ENCODE data around the gene SYNE1.
"Not testable (repeated sequence)": the region's sequence is repeated elsewhere in the genome, so short reads cannot be mapped to it uniquely, and the experiment has no call there.

Gene SYNE1

DNA sequence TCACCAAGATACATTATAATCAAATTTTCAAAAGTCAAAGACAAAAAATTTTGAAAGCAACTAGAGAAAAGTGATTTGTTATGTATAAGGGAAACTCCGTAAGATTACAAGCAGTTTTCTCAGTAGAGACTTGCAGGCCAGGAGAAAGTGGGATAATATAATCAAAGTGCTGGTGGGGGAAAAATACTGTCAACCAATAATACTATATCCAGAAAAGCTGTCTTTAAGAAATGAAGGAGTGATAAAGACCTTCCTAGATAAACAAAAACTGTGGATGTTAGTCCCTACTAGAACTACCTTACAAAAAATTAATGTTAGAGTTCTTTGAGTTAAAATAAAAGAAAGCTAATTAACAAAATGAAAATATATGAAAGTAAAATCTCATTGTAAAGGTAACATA, 79.7 kb downstream of the SYNE1 start:
- no peak for DNase-seq

DNA sequence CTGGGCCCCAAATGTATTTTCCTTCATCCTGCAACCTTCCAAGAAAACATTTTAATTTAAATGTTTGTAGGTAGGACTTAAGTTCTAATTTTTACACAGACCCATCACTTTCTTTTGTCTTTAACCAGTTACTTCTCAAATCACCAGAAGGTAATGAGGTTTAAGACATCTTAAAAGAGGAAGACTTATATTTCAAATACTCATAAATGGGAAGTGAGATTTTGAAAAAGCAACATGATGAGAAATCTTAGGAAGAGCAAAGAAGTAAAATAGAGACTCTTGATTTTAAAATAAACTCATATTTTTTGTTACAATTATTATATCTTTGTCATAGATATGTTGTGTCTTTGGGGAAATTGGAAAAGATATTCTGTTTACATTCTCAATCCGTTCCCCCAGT, 82.3 kb downstream of the SYNE1 start:
- no peak for DNase-seq

DNA sequence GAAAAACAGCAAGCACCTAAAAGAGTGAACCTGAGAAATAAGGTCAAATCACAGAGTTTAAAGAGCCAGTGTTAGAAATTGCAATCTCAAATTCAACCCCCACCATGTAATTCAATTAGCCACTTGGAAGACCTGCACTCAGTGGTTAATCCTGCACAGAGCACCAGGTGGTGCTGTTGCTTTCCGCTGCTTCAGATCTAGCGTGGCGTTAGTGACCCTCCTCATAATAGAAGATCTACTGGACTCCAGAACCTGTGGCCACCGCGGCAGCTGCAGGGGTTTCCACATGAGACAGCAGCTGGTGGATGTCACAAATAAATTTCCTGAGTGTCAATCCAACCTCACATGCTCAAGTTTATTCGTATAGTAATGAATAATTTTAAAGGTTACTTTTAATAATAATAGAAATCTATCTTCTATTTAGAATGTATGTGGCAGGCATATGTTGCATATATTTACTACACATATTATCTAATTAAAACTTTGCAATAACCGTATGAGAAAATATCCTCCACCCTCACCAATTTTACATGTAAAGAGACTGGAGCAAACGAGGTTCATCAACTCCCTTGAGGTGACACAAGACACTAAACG, 84.4 kb downstream of the SYNE1 start:
- DNase-seq, result peak; percentile 57

DNA sequence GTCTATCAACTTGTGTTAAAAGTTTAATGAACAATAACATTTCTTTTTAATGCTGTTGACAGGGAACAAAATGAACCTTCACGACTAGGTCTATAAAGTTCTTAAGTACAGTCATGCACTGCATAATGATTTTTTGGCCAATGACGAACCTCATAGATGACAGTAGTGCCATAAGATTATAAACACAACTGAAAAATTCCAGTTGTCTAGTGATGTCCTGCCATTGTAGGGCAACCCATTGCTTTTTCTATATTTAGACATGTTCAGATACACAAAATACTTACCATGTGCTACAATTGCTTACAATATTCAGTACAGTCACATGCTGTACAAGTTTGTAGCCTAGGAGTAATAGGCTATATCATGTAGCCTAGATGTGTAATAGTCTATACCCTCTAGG, 93.6 kb downstream of the SYNE1 start:
- DNase-seq, result no peak

DNA sequence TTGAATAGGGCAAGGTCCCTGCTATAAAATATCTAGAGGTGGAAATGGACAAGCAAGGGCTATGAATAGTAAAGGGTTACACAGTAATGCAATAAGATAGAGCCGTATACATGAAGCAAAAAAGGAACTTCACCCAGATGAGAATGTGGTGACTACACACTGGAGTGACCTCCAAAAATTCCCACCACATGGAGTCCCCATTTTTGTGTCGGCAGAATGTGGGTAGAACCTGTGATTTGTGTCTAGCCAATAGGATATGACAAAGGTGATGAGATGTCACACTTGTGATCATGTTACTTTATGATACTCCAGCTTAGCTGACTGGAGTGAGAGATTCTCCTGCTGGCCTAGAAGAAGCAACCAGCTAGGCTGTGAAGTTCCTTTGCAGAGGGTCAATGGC, 96.8 kb downstream of the SYNE1 start:
- no peak for DNase-seq

DNA sequence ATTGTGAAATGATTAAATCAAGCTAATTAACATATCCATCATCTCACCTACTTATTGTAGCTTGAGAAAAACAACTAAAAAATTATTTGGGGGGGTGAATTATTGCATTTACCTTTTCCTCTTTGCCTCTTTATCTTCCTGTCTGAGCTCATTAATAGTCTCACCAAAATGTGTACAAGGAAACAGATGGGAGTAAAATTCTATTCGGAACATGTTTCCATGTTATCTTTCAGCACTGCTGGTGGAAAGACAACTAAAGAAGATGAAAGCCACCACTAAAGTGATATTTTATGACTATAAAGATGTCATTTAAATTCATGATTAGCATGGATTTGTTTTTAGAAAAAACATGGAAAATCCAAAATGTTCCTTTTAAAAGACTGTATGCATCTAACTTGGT, 102.6 kb downstream of the SYNE1 start:
- no peak for DNase-seq

DNA sequence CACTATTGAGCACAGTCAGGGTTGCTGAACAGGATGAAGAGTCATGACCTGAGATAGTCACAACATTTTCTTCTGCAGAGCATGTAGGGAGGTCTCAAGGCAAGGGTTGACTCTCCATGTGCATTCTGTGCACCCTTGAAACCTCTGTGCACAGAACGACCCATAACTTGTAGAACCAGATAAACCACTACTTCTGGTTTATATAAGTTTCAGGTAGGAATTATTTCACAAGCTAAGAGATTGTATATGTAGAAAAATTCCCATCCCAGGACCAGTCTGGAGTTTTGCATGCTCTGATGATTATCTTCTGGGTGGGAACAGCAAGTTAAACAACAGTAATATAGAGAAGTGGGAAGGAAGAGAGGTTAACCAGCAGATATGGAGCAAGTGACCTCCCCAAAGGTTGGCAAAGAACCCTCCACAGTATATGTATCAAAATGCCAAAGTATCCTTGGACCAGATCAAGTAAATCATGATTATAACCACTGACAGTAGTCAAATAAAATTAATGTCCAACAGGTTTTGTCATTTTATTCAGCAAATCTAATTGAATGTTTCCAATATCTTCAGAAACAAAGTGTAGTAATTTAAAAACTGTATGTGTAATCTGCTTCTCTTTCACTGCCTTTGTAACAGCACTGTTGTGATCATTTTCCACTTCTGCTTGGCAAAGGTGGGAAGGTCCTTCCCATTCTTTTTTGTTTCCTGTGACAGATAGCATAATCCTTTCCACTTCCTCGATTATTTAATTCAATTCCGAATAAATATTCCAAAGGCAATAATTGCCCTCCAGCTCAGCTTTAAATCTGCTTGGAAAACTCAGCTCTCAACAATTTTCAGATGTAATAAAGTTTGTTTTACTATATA, 104.4 kb downstream of the SYNE1 start:
- DNase-seq, result no peak

DNA sequence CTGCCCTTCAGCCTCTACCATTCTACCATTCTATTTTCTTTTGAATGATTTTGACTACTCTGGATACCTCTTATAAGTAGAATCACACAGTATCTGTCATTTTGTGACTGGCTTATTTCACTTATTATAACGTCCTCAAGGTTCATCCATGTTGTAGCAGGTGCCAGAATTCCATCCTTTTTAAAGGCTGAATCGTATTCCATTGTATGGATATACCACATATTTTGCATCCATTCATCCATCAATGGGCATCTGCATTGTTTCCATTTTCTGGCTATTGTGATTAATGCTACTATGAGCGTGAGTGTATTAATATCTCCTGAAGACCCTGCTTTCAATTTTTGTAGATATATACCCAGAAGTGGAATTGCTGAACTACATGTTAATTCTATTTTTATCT, 105.5 kb downstream of the SYNE1 start:
- DNase-seq, result no peak

DNA sequence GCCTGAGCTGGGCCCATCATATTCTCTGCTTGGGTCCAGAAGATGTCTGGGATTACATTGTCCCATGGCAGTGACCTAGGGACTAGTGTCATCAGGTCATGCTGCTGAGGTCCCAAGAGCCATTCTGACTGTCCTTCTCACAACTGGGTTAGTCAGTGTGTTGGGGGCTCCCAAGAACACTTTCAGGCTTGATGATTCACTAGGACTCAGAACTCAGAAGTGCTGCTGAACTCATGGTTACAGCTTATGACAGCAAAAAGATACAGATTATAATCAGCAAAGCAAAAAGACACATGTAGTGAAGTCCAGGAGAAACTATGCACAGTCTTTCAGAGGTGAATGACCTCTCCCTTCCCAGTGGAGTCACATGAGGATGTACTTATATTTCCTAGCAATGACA, 107.8 kb downstream of the SYNE1 start:
- no peak for DNase-seq

DNA sequence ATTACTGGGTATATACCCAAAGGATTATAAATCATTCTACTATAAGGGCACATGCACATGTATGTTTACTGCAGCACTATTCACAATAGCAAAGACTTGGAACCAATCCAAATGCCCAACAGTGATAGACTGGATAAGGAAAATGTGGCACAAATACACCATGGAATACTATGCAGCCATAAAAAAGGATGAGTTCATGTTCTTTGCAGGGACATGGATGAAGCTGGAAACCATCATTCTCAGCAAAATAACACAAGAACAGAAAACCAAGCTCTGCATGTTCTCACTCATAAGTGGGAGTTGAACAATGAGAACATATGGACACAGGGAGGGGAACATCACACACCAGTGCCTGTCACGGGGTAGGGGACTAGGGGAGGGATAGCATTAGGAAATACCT, 123.0 kb downstream of the SYNE1 start:
- DNase-seq, result not testable (repeated sequence)

DNA sequence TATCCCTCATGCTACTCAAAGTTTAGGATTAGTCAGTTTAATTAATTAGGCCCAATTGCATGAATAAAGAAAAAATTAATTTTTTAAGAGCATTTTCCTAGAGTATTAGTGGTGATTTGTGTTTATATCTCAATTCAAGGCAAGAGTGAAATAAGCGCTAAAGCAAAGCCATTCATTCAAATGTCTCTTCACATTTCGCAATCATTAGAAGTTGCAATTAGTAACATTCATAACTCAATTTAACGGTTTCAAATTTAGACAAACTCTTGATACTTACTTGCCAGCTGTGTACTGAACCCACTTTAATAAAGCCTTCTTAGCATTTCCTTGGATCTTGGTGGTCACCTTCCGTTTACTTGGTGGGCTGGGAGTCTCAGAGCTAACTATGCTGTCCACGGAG, 127.2 kb downstream of the SYNE1 start:
- DNase-seq, result no peak

DNA sequence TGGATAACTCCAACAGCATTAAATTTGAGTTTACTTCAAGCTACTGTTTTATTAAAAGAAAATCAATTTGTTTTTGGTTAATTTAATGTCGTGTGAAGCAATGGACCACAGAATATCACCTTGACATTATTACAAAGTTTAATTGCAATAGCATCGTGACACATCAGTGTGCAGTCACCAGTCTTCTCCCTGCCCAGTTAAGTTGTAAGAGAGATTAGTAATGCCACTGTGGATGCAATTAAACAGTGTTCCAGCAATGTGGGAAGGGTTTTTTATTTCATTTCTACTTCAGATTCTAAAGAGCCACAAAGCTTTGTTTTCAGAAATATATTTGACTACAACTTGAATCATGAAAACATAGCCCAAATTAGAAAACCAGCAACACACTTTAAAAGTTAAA, 128.7 kb downstream of the SYNE1 start:
- no peak for DNase-seq

DNA sequence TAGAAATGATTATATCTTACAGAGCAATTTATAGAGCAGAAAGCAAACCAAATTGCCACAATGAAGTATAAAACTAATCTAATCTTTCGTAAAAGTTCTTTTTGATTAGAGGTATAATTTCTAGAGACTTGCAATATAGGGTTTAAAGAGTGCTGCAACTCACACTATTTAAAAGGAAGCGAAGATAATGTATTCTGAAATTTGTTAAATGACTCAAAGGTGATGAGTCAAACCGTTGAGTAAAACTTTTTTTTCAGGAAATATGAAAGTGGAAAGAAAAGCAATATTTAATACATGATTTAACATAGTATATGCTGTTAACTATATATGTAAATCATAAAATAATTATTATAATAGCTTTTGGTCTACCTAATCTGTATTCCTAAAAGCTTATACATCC, 133.6 kb downstream of the SYNE1 start:
- DNase-seq, result no peak

DNA sequence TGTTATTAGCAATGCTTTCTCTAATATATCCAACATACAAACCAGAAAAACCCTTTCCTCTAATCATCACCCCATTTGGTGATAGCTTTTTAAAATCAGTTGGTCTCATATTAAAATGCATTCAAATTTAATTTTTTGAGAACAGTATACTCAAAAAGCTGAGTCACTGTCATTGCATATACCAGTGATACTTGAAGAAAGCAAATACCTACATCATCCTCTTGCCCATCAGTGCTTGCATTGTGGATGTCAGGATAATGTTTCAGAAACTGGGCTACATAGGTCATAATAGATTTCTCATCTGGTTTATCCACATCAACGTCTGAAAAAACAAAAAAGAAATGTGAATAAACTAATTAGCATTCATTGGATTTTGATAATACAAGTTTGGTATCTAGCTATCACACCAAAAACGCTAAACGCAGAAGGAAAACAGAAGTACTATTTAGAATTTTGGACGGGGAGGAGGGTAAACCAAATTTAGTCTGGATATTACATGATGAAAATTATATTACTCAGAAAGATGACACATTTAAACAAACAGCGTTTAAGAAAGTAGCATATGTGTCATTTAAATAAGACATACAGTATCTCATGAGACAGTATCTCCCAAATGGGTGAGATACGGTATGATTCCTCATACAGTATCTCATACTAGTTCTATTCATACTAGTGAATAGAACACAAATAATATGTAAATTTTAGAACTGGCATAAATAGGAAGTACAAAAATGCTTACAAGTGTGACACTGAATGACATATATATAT, 134.6 kb downstream of the SYNE1 start:
- no peak for DNase-seq

DNA sequence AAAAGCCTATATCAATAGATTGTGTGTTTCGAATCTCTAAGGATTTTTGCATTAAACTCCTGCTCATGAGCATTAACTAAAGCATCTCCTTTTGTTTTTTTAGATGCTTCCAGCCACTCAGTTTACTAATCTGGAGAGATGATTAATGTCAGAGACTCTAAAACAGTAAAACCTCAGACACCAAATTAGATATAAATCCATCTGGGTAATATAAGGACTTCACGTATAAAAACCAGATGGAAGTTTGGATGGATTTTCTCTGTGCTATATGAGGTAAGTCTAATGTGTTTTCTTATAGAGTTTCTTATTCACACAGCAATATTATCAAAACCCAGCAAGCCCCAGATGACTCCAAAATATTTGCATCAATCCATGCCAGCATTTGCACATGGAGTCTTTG, 137.2 kb downstream of the SYNE1 start:
- no peak for DNase-seq

DNA sequence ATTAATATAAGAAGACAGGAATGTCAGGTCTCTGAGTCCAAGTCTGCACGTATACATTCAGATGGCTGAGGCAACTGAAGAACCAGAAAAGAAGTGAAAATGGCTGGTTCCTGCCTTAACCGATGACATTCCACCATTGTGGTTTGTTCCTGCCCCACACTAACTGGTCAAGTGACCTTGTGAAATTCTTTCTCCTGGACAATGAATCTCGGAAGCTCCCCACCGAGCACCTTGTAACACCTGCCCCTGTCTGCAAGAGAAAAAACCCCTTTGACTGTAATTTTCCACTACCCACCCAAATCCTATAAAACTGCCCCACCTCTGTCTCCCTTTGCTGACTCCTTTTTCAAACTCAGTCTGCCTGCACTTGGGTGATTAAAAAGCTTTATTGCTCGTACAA, 140.4 kb downstream of the SYNE1 start:
- DNase-seq, result no peak

DNA sequence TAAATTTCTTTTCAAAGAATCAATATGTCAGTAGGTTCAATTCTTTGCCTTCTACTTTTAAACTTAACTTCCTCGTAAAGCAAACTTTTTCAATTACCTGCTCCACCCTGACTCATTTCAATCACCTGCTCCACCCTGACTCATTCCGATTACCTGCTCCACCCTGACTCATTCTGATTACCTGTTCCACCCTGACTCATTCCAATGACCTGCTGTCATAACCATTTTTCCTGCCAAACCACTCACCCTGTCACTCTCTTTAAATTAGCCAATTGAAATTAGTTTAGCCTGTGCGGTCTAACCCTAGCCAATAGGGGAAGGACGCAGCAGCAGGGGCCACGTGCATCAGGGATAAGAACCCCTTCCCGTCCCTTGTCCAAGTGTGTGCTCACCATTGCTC, 141.7 kb downstream of the SYNE1 start:
- not testable (repeated sequence) for DNase-seq

DNA sequence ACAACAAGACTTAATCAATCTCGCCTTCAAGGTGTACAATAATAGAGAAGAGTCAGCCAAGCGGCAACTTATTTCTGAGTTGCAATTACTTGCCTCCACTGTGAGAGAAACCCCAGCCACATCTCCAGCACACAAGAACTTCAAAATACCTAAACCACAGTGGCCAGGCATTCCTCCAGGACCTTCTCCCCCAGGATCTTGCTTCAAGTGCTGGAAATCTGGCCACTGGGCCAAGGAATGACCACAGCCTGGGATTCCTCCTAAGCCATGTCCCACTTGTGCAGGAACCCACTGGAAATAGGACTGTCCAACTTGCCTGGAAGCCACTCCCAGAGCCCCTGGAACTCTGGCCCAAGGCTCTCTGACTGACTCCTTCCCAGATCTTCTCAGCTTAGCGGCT, 144.9 kb downstream of the SYNE1 start:
- not testable (repeated sequence) for DNase-seq

DNA sequence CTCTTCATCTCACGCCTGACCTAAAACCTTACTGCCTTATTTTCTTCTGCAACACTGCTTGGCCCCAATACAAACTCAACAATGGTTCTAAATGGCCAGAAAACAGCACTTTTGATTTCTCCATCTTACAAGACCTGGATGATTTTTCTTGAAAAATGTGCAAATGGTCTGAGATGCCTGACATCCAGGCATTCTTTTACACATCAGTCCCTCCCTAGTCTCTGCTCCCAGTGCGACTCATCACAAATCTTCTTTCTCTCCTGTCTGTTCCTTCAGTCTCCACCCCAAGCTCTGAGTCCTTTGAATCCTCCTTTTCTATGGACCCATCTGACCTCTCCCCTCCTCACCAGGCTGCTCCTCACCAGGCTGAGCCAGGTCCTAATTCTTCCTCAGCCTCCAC, 145.7 kb downstream of the SYNE1 start:
- DNase-seq, result not testable (repeated sequence)

DNA sequence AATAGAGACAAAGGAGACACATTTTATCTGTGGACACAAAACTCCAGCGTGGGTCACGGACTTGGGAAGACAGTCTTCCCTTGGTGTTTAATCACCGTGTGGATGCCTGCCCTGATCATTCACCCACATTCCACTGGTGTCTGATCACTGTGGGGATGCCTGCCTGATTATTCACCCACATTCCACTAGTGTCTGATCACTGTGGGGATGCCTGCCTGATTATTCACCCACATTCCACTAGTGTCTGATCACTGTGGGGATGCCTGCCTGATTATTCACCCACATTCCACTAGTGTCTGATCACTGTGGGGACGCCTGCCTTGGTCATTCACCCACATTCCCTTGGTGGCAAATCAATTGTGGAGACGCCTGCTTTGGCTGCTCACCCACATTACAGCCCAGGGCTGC, 146.2 kb downstream of the SYNE1 start:
- not testable (repeated sequence) for DNase-seq

DNA sequence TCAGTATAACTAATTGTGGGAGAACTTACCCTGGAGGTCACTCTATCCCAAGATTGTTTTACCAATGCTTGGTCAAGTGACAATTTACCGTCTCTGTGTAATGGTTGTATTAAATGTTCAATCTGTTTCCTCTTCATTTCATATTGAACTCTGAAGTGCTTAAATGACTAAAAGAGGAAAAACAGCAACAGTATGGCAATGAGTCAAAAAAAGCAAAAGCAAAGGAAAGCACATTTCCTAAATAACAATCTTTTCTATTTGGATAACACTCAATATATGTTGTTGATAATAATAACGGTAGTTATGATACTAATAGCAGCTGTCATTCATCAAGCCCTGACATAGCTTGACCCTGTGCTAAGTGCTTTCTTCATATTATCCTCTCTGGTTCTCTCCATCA, 152.4 kb downstream of the SYNE1 start:
- DNase-seq, result no peak

DNA sequence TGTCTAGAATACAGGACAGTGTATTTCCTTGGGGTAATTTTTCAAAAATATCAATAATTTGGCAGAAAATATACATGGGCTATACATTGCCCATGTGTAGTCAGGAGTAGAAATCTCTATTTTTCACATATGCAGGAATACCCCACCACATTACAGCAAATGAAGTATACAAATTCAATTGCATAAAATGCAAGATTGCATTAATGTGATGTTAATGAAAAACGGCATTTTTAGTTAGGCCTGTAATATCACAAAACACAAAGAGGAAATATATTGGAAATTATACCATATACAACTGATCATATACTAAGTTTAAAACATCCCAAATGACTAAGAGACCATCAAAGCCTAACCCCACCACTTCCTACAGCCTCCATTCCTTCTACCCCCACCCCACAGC, 154.9 kb downstream of the SYNE1 start:
- DNase-seq, result no peak

DNA sequence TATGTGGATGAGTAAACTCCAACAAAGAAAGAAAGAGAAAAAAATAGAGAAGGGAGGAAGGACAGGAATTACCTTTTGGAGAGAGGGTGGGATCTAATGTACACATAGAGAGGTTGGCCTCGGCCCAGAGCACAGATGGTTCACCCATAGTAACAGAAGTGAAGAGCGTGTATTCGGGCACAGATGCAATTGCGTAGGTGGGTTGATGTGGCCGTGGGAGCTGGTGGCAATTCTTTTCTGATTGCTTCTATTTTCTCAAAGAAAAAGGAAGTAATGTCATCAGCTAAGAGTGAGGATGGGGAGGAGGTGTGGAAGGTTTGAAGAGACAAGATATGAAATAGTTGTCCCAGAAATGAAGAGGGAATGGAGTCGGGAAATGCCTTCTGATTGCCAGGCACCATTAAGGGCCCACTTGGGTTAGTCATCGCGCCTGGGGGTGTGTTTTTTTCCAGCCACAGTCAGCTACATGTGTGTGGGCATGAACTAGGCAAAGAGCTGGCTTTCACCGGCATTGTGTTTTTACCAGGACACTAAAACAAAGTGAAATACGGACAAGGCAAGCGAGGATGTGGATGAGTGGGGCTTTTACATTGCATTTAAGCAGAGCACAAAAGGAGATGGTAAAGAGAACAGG, 158.7 kb downstream of the SYNE1 start:
- DNase-seq, result no peak

DNA sequence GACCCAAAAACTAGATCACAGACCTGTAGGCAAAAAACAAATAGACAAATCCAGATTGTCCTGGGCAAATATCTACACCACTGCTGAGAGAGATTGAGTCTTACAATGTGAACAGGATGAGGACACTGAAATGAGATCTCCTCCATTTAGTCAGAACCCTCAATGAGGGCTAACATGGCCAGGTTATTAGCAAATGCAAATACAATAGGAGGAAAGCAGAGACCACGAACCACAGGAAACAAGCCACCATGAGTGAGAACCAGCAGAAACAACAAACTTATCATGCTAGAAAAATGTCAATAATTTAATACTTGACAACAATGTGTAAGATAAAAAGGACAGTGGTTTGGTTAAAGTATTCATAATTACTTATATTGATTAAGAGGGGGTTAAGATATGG, 162.8 kb downstream of the SYNE1 start:
- no peak for DNase-seq
